HG02885 (cell line): ENCODE data around the gene RPS28.
A peak's percentile ranks its signal among the peaks of the same experiment; 100 is the strongest.

Source experiments
- ATAC-seq: cut with Tn5 transposase; IDR thresholded peaks from one replicate; pipeline ENCODE4 v1.9.1; 2021; ENCODE audit warnings: mild to moderate bottlenecking; ENCODE audit not compliant: unreplicated experiment, poor library complexity

The RPS28 gene

DNA sequence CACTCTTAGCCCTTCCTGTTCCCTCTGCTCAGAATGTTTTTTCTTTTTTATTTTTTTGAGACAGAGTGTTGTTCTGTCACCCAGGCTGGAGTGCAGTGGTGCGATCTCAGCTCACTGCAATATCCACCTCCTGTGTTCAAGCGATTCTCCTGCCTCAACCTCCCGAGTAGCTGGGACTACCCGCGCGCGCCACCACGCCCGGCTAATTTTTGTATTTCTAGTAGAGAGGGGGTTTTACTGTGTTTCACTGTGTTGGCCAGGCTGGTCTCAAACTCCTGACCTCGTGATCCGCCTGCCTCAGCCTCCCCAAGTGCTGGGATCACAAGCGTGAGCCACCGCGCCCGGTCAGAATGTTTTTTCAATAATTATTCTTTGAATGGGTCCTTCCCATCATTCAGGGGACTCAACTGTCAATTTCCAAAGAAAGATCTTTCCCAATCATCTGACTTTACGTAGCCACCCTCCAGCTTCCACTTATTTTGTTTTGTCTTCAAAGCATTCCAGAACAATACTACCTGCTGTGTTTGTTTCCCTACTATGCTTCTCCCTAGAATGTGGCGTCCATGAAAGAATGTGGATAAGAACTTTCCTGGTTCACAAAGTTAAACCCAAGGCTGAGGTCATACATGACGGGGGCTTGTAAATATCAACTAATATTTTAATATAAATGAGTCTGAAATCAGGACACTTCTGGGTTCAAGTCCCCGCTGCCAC lies 1.3 kb upstream of the RPS28 start:
- ATAC-seq = no peak

DNA sequence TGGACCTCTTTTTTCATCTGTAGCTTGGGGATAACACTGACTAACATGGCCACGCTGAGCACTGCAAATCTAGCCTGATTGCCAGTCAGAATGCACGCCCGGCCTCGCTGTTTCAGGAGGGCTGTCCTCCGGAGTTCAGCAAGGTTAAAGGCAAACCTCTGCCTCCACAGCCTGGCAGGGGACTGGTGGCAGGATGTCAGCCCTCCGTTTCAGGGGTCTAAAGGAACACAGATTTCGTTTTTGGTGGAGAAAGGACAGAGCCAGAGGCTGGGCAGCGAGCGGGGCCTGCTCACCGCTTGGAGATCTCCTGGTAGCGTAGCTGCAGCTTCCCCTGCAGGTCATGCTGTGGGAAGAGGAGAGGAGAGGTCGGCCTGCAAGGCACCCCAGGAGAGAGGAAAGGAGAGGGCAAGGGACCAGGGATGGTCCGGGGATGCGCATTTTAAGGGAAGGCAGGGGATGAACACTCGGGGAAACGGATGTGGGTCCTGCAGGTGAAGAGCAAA lies 681 bp upstream of the RPS28 start:
- ATAC-seq = peak; percentile 26

DNA sequence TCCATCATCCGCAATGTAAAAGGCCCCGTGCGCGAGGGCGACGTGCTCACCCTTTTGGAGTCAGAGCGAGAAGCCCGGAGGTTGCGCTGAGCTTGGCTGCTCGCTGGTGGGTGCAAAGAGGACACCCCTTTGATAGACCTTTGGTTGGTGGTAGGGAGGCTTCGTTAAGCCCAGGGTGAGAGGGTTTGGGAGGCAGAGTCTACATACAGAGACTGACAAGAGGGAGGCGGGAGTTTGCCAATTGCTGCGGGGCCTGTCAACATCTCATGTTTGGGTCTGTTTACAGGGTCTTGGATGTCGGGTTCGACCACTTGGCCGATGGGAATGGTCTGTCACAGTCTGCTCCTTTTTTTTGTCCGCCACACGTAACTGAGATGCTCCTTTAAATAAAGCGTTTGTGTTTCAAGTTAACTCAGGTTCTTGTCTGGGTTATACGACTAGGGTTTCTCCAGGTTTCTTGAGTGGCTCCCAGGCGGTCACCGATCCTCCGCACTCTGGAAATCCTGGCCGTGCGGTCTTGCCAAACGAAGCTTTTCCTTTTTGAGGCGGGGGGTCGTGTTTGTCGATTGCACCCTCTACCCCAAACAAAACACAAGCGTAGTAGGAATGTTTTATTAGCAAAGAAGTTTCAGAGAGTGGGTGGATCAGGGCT lies 816 bp downstream of the RPS28 start:
- no peak for ATAC-seq

DNA sequence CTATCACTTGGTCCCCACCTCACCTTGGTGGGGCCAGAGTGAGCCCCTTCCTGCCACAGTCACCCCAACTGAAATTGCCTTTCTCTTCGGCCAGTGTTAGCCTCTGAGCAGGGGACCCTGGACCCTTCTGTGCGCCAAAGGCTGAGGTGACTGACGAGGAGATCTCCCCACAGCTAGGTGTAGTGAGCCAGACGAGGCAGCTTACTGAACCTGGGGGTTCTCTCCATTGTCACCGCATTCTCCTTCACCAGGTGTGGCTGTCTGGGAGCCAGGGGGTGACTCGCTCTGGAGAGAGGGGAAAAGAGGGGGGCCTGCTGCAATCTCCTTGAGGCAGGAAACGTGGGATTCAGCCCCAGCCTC lies 1.3 kb downstream of the RPS28 start:
- ATAC-seq = no peak

DNA sequence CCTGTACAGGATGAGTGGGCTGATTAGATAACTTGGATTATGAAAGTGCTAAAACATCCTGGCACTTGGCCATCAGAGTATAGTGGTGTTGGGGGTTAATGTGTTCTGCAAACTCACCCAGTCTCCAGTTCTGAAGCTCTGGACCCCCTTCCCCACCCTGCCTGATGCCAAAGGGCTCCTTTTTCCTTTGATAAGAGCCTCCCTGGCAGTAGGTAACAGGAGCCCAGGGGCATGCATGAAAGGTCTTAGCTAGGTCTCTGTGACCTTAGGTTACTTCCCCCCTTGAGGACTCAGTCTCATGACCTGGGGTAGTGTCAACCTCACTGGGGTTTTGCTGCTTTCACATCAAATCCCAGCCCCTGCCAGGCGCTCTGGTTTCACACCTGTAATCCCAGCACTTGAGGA lies 2.5 kb downstream of the RPS28 start:
- ATAC-seq = no peak

DNA sequence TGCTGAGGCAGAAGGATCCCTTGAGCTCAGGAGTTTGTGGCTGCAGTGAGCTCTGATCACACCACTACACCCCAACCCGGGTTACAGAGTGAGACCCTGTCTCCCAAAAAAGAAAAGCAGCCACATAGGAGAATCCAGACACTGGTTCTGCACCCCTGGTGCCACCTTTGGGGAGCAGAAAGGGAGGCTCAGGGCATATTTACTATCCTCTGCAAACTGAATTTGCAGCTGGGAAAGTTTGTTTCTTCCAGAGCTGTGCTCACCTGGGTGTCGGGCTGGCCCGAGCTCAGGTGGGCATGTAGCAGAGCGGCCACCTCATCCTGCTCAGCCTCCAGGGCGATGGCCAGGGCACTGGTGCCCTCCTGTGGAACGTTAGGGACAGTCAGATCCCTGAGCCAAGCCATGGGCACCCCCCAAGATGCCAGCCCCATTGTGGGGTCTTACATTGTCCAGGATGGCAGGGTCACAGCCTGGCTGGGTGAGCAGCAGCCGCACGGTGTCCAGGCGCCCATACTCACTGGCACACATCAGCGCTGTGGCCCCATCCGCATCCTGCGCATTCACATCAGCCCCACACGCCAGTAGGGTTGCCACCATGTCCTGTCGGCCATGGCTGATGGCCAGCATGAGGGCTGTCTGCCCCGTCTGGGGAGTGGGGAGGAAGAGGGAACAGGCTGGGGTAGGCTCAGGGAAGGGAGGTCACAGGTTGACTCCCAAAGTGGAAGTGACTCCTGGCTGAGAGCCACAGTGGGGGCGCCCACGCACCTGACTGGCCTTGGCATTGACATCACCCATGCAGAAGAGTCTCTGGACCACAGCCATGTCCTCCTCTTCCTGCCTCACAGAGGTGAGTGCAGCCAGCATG lies 3.1 kb downstream of the RPS28 start:
- no peak for ATAC-seq

DNA sequence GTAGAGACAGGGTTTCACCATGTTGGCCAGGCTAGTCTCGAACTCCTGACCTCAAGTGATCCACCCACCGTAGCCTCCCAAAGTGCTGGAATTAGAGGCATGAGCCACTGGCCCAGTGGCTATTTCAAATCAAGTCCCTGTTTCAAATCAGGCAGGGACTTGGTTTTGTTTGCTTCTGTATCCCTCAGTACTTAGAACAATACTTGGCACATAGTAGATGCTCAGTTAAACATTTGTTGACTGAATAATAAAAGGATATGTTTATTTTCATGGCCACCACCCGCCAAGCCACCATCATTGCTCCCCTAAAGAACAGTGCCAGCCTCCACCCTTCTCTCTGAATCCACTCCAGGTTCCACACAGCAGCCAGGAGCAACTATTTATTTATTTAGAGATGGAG lies 4.2 kb downstream of the RPS28 start:
- no peak for ATAC-seq

DNA sequence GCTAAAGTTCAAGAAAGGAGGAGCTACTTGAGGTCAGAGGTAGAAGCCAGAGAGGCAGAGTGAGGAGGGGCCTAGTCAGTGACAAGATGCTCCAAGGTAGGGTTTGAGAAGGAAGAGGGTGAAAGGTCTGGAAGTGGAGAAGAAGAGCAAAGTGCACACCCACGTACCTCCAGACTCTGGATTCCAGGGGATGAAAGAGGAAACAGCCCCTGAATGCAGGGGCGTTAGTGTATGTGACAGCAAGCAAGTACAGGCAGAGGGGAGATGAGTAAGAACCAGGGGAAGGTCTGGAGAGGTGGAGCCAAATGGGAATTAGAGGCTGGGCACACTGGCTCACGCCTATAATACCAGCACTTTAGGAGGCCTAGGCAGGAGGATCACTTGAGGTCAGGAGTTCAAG lies 8.7 kb downstream of the RPS28 start:
- no peak for ATAC-seq

DNA sequence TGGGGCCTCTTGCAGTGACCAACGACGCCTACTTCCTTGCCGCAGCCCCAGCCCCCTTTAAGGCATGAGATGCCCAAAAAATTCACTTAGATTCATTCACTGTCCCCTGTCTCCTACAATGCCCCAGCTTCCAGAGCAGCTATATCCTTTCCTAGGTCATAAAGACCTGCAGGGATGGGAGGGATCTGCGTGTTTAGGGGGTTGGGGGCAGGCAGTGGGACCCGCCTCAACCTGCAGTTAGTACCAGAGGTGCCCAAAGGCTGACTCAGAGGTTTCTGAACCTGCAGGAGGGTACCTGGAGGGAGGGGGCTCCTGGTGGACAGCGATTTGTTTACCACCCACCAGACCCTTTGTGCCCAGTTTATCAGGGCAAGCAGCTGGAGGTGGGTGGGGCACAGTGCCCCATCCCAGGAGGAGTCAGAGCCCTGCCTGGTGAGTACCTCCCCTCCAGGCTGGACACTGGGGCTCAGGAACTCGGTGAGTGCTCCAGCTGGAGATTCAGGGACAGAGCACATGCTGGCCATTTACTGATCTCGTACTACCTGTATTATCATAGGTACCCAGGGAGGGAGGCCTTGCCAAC lies 10.1 kb downstream of the RPS28 start:
- ATAC-seq = no peak

DNA sequence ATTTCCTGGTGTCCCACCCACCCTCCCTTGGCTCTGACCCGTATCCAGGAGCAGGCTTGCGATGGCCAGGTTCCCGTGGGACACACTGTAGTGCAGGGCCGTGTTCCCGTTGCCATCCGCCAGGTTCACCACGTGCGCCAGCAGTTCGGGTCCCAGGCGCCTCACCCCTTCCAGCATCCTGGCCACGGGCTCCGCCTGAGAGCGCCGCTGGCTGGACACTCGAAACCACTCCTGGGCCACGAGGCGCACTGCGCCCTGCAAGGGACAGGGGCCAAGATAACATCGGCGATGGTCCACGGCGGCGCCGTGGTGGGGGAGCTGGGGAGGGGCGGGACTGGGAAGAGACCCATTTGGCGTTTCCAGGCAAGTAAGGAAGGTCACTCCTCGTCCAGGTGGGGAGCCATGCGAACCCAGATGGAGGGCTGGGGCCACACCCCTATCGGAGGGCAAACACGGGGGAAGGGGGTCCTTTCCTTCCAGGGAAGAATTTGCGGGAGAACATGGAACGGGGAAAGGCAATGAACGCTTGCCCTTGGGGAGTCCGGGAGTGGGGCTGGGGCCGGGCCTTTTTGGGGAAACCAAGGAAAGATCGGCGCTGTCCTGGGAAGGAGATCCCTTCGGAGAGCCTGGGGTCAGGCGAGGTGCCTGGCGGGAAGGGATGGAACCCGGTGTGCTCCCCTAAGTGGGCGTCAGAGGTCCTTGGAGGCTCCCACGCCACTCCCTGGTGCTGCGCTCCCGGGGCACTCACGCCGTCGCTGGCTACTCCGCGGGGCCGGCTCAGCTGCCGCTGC lies 11.9 kb downstream of the RPS28 start:
- ATAC-seq = no peak

DNA sequence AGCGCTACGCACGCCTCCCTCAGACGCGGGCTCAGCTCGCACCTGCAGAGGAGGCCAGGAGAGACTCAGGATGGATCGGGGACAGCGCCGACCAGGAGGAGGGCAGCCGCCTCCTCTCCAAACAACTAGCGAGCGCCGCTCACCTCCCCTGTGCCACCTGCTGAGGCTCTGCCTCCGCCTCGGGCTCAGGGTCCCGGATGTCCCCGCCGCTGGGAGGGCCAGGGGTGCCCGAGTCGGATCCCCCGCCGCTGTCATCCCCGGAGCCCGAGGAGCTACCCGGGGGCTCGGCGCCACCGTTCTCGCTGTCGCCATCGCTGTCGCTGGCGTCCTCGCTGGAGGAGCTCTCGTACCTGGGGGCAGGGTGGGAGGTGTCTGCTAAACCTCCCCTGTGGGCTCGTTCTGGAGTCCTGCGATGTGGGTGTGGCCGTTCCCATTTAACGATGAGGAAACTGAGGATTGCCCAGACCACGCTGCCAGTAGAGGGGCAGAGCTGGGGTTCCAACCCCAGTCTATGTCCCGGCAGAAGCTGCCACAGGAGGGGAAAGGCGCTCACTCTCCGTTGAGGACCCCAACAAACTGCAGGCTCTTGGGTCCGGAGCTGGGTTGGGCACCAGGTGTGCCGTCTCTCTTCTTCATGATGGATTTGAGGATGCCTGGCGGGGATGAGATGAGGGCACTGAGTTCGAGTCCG lies 12.6 kb downstream of the RPS28 start:
- no peak for ATAC-seq

DNA sequence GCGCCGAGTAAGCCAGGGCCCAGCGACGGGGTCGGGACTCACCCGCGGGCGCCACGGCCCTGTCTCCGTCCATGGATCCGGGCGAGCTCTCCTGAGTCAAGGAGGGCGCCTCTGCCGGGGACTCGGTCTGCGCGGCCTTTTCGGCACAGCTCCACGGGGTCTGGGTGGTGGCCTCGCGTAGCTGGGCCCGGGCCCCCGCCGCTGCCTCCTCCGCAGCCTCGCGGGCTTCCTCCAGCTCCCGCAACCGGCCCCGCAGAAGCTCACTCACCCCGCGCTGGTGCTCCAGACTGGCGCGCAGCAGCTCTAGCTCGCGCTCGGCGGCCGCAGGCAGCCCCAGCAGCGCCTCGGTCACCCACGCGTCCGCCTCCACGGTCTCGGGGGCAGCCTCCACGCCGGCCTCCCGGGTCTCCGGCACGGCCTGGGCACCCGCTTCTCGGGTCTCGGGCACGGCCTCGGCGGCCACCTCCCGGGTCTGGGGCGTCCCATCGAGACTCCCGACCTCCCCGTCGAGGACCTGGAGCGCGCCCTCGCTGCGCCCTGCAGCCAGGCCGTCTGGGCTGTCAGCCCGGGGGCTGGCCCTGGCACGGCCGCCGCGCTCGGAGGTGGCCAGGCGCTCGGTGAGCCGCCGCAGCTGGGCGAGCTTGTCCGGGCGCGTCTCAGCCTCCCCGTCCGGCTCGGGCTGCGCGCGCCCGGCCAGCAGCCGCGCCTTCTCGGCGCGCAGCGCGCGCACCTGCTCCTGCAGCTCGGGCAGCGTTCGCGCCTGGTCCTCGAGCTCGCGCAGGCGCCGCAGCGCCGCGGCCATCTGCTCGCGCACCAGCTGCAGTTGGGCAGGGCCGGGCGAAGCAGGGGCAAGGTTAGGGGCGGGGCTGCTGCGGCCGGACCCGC lies 13.4 kb downstream of the RPS28 start:
- ATAC-seq = peak; percentile 39

DNA sequence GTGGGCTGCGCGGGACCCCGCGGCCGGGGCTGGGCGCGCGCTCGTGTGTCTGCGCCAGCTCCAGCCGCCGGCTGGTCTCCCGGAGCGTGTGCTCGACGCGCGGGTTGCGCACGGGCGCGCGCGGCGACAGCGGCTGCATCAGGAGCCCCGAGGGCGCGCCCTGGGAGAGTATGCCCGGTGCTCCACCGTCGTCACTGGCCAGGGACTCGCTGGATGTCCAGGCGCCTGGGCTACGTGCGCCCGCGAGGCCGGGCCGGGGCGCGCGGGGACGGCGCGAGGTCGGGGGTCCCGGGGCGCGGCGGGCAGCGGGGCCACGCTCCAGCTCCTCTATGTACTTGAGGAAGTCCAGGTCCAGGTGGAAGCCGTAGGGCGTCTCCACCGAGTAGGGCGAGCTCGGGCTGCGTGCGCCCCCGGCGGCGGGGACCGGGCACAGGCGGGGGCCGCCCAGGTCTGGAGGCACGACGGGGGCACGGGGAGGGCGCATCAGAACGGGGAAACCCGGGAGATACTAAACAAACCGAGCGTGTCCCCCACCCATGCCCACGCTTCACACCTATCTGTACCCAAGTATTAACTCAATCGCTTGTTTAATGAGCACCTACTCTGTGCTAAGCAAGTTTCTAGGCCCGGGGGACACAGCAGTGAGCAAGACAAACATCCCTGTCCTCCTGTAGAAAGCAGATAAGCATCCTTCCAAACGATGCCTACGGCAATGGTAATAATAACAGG lies 14.2 kb downstream of the RPS28 start:
- peak; percentile 34 for ATAC-seq

DNA sequence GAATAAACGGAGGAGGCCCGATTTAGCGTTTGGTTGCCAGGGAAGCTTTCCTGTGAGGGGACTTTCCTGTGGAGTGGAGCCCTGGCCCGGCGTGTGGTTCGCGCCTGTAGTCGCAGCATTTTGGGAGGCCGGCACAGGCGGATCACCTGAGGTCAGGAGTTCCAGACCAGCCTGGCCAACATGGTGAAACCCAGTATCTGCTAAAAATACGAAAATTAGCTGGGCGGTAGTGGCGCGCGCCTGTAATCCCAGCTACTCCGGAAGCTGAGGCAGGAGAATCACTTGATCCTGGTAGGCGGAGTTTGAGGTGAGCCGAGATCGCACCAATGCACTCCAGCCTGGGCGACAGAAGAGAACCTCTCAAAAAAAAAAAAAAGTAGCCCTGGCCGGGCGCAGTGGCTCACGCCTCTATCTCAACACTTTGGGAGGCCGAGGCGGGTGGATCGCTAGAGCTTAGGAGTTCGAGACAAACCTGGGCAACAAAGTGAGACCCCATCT lies 14.8 kb downstream of the RPS28 start:
- ATAC-seq = no peak

DNA sequence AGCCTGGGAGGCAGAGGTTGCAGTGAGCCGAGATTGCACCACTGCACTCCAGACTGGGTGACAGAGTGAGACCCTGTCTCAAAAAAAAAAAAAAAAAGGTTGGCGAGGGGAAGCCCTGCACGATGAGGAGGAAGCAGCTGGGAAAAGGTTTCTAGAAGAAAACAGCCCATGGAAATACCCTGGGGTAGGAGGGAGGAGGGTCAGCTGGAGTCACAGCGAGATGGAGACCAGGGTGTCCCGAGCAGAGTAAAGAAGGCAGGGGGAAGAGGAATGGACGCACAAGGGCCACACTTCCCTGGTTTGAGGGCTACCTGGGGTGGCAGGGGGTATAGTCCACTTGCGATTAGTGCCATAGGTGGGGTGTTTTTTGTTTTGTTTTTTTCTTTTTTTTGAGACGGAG lies 15.4 kb downstream of the RPS28 start:
- ATAC-seq = no peak

DNA sequence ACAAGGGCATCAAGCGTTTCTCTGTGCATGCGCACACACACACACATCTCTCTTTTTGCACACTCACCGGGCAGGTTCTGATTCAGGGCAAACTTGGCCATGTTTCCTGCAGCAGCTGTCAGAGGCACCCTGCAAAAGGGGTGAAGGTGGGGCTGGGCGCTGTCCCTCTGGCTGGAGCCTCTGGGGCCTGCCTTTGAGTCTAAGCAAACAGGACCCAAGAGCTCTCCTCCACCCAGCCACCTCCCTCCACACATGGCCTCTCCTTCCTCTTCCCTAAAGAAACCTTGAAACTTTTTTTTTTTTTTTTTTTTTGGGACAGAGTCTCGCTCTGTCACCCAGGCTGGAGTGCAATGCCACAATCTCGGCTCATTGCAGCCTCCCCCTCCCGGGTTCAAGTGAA lies 16.4 kb downstream of the RPS28 start:
- ATAC-seq = no peak

DNA sequence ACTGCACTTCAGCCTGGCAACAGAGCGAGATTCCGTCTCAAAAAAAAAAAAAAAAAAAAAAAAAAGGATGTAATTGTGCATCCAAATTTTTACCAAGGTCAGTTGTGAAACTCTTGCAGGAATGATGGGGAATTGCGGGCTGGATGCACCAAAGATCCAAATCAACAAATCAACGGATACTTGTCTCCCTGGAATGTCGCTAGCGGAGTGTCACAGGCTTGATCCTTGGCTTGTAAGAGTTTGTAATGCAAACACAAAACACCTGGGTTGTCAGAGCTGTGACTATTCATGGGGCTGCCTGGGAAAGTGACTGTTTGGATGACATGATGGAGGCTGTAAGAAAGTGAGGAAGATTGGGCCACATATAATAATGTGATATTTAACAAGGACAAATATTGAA lies 17.5 kb downstream of the RPS28 start:
- no peak for ATAC-seq
